ENCODE data around the gene PRSS2.

- TF ChIP-seq, protein P1, sequence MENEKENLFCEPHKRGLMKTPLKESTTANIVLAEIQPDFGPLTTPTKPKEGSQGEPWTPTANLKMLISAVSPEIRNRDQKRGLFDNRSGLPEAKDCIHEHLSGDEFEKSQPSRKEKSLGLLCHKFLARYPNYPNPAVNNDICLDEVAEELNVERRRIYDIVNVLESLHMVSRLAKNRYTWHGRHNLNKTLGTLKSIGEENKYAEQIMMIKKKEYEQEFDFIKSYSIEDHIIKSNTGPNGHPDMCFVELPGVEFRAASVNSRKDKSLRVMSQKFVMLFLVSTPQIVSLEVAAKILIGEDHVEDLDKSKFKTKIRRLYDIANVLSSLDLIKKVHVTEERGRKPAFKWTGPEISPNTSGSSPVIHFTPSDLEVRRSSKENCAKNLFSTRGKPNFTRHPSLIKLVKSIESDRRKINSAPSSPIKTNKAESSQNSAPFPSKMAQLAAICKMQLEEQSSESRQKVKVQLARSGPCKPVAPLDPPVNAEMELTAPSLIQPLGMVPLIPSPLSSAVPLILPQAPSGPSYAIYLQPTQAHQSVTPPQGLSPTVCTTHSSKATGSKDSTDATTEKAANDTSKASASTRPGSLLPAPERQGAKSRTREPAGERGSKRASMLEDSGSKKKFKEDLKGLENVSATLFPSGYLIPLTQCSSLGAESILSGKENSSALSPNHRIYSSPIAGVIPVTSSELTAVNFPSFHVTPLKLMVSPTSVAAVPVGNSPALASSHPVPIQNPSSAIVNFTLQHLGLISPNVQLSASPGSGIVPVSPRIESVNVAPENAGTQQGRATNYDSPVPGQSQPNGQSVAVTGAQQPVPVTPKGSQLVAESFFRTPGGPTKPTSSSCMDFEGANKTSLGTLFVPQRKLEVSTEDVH (IDR thresholded peaks at IDR 0.05; ENCODE audit: low read depth, partially characterized antibody): no peak
- TF ChIP-seq FOXM1 (IDR thresholded peaks at IDR 0.05; ENCODE audit: low read depth) (no peak), FOXM1 (CRISPR knock-in tag; IDR thresholded peaks at IDR 0.05; ENCODE audit: low read depth) (0 out of 2 replicates have a peak, but pooled peaks have one; percentile 16), ZNF586 (CRISPR knock-in tag; conservative IDR thresholded peaks at IDR 0.05) (no peak), HDGF (IDR thresholded peaks at IDR 0.05) (no peak), NBN (IDR thresholded peaks at IDR 0.05; ENCODE audit: low read depth) (no peak), ZNF124 (CRISPR knock-in tag; IDR thresholded peaks at IDR 0.05) (no peak), ZNF175 (CRISPR knock-in tag; IDR thresholded peaks at IDR 0.05; ENCODE audit: low read depth) (no peak)
- TF ChIP-seq, protein P2, sequence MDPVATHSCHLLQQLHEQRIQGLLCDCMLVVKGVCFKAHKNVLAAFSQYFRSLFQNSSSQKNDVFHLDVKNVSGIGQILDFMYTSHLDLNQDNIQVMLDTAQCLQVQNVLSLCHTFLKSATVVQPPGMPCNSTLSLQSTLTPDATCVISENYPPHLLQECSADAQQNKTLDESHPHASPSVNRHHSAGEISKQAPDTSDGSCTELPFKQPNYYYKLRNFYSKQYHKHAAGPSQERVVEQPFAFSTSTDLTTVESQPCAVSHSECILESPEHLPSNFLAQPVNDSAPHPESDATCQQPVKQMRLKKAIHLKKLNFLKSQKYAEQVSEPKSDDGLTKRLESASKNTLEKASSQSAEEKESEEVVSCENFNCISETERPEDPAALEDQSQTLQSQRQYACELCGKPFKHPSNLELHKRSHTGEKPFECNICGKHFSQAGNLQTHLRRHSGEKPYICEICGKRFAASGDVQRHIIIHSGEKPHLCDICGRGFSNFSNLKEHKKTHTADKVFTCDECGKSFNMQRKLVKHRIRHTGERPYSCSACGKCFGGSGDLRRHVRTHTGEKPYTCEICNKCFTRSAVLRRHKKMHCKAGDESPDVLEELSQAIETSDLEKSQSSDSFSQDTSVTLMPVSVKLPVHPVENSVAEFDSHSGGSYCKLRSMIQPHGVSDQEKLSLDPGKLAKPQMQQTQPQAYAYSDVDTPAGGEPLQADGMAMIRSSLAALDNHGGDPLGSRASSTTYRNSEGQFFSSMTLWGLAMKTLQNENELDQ (CRISPR knock-in tag; IDR thresholded peaks at IDR 0.05; ENCODE audit: borderline replicate concordance): no peak
These were observed 18.7 kb downstream of the PRSS2 start for GRCh38 chr7:142789441-142789840.

Data from K562 (cell line).